SK-N-SH (cell line): ENCODE data around the gene SLC39A9. TPM values are rescaled to one million over a fixed set of nuclear protein-coding genes. Genes with fewer than 3 reads are reported as not detected.

Experiments
- CTCF ChIA-PET: fragments of 300-600, 350-600 bp; formaldehyde crosslinking; extraction: SDS; loops from one replicate; lab custom pipeline; 2021; lab: Yijun Ruan, JAX
- POLR2A ChIA-PET: fragments of 350-600 bp; sonication (Branson Sonifier 250); formaldehyde crosslinking; extraction: SDS; loops from one replicate; lab custom pipeline; 2020; ENCODE audit warnings: antibody characterized with exemption, inconsistent platforms; lab: Yijun Ruan, JAX
- DNase-seq: peaks from one replicate; pipeline ENCODE4 v3.0.0; 2012
- H2AFZ ChIP-seq: fragments of 200-600 bp; sonication (generic); 2 replicates; pipeline ENCODE4 v1.8.1; 2016; ENCODE audit warnings: antibody characterized with exemption, mild to moderate bottlenecking, low read depth
- H3F3A ChIP-seq: fragments of 200-600 bp; sonication (generic); replicated peaks from 2 replicates; pipeline ENCODE3; 2016; ENCODE audit warnings: antibody characterized with exemption, mild to moderate bottlenecking; ENCODE audit not compliant: insufficient read depth
- H3K27ac ChIP-seq, 2 experiments: fragments of 200-500 bp in 1 of 2; fragments of 200-600 bp in 1 of 2; sonication (Bioruptor generic) in 1 of 2; sonication (generic), shearing (Covaris generic) in 1 of 2; 2 replicates each; pipeline versions ENCODE4 v1.5.1 to v1.6.1; 2014 to 2016; ENCODE audit warnings: low read depth in 2 of 2, inconsistent platforms in 1 of 2, low read length in 1 of 2, mild to moderate bottlenecking in 1 of 2, mixed read lengths in 1 of 2
- H3K27me3 ChIP-seq: fragments of 200-600 bp; sonication (generic), shearing (Covaris generic); 2 replicates; pipeline ENCODE4 v1.6.1; 2016; ENCODE audit warnings: mixed run types; ENCODE audit not compliant: insufficient read depth
- H3K36me3 ChIP-seq, 2 experiments: fragments of 200-500 bp in 1 of 2; fragments of 200-600 bp in 1 of 2; sonication (Bioruptor generic) in 1 of 2; sonication (generic) in 1 of 2; replicated peaks in 1 of 2; 2 replicates each; pipeline versions ENCODE3 to v1.5.1; 2014 to 2016; ENCODE audit warnings: low read length in 1 of 2, mild to moderate bottlenecking in 1 of 2; ENCODE audit not compliant: insufficient read depth in 2 of 2, control insufficient read depth in 1 of 2
- H3K4me1 ChIP-seq, 2 experiments: fragments of 200-500 bp in 1 of 2; fragments of 200-600 bp in 1 of 2; sonication (Bioruptor generic) in 1 of 2; sonication (generic), shearing (Covaris generic) in 1 of 2; 2 replicates each; pipeline versions ENCODE4 v1.5.1 to v1.6.1; 2014 to 2016; ENCODE audit warnings: low read depth in 1 of 2, low read length in 1 of 2, mixed run types in 1 of 2; ENCODE audit not compliant: insufficient read depth in 2 of 2, control insufficient read depth in 1 of 2
- H3K4me2 ChIP-seq: fragments of 200-600 bp; sonication (generic), shearing (Covaris generic); 2 replicates; pipeline ENCODE4 v1.6.1; 2017; ENCODE audit warnings: mixed run types
- H3K4me3 ChIP-seq, 2 experiments: fragments of 200-500 bp in 1 of 2; fragments of 200-600 bp in 1 of 2; sonication (Bioruptor generic) in 1 of 2; sonication (generic), shearing (Covaris generic) in 1 of 2; 2 replicates each; pipeline versions ENCODE4 v1.5.1 to v1.8.1; 2014 to 2016; ENCODE audit warnings: low read depth in 2 of 2, inconsistent platforms in 1 of 2, low read length in 1 of 2, mild to moderate bottlenecking in 1 of 2, mixed read lengths in 1 of 2, moderate library complexity in 1 of 2
- H3K79me2 ChIP-seq: fragments of 200-600 bp; sonication (generic); 2 replicates; pipeline ENCODE4 v1.8.1; 2017; ENCODE audit warnings: mild to moderate bottlenecking; ENCODE audit not compliant: insufficient read depth
- H3K9ac ChIP-seq: fragments of 200-600 bp; sonication (generic); 2 replicates; pipeline ENCODE4 v1.6.1; 2017; ENCODE audit warnings: mixed run types
- H3K9me2 ChIP-seq: fragments of 200-600 bp; sonication (generic); 2 replicates; pipeline ENCODE4 v1.6.1; 2017; ENCODE audit warnings: mixed run types
- H3K9me3 ChIP-seq: fragments of 200-600 bp; sonication (generic); 2 replicates; pipeline ENCODE4 v1.6.1; 2017; ENCODE audit warnings: mixed run types, mild to moderate bottlenecking, moderate library complexity
- H4K20me1 ChIP-seq: fragments of 200-600 bp; sonication (generic); 2 replicates; pipeline ENCODE4 v1.6.1; 2017; ENCODE audit warnings: mild to moderate bottlenecking, mixed run types; ENCODE audit not compliant: insufficient read depth
- ELF1 ChIP-seq: IDR thresholded peaks from 2 replicates; pipeline ENCODE4 v1.4.0; 2012
- FOXM1 ChIP-seq: IDR thresholded peaks from 2 replicates; pipeline ENCODE4 v1.4.0; 2012; ENCODE audit warnings: low read depth, mild to moderate bottlenecking
- GABPA ChIP-seq: IDR thresholded peaks from 2 replicates; pipeline ENCODE4 v1.4.0; 2012; ENCODE audit warnings: low read depth, mild to moderate bottlenecking
- GATA2 ChIP-seq: sonication (generic); formaldehyde crosslinking; IDR thresholded peaks from 2 replicates; pipeline ENCODE4 v1.5.0; 2020; ENCODE audit warnings: mild to moderate bottlenecking, missing genetic modification reagents
- JUND ChIP-seq: IDR thresholded peaks from 2 replicates; pipeline ENCODE4 v1.4.0; 2012
- MAX ChIP-seq: IDR thresholded peaks from 2 replicates; pipeline ENCODE4 v1.4.0; 2012; ENCODE audit warnings: low read depth
- MXI1 ChIP-seq: IDR thresholded peaks from 2 replicates; pipeline ENCODE4 v1.6.1; 2012; ENCODE audit warnings: mild to moderate bottlenecking, low read depth, low read length, improper control_type of control experiment
- NFIC ChIP-seq: IDR thresholded peaks from 2 replicates; pipeline ENCODE4 v1.4.0; 2012; ENCODE audit warnings: borderline replicate concordance
- PBX3 ChIP-seq: IDR thresholded peaks from 2 replicates; pipeline ENCODE4; 2012
- SIN3A ChIP-seq: IDR thresholded peaks from 2 replicates; pipeline ENCODE4 v1.6.1; 2012; ENCODE audit warnings: low read depth, mild to moderate bottlenecking, low read length, moderate library complexity, borderline replicate concordance
- USF2 ChIP-seq: fragments of 150-350 bp; IDR thresholded peaks from 2 replicates; pipeline ENCODE4 v1.6.1; 2017; ENCODE audit warnings: antibody characterized with exemption, low read length, low read depth, borderline replicate concordance
- ZBTB33 ChIP-seq: IDR thresholded peaks from 2 replicates; pipeline ENCODE4 v1.4.0; 2012; ENCODE audit warnings: low read depth, borderline replicate concordance
- WGBS: methylation state at CpG from one replicate; pipeline ENCODE4 v1.1.6; 2017; ENCODE audit warnings: low lambda C conversion rate; 5-methylcytosine and 5-hydroxymethylcytosine counted together
- polyA plus RNA-seq, 3 experiments: library from polyadenylated mRNA; depleted of rRNA; stranded (reverse); fragments of >200 nt; gene quantifications; 2 replicates each; pipeline ENCODE4 v1.2.3, GENCODE V29; 2012

SLC39A9 gene
- polyA plus RNA-seq, 1 of the 3 experiments (the other 2 are of a cell fraction), result 39.8 TPM

GRCh38 chr14:69351385-69351784, 47.1 kb upstream of the SLC39A9 start:
- no peaks in the 10 kb centered on the region for H3K79me2 ChIP-seq
- no peaks in the 10 kb centered on the region for H3K27me3 ChIP-seq
- H3K36me3 ChIP-seq, result peaks cover 0 to 2% of the 10 kb centered on the region in 2 experiments
- WGBS, result 59% methylated on average over 3 of the region's 3 CpGs
- H3K9me3 ChIP-seq, result no peaks in the 10 kb centered on the region
- DNase-seq, result no peak
- H2AFZ ChIP-seq, result no peak overlapping the region
- H3K4me3 ChIP-seq, result no peak overlapping the region
- H3K4me2 ChIP-seq, result no peak overlapping the region
- no peak overlapping the region for H3K9ac ChIP-seq
- no peaks in the 10 kb centered on the region for H3K9me2 ChIP-seq
- peaks cover 3 to 4% of the 10 kb centered on the region in 2 experiments; a peak in 2 of 4 replicates for H3K4me1 ChIP-seq
- CTCF ChIA-PET, result interaction anchor here (2.9 kb wide), 1 partner anchor 11 kb away, joined by 13 read pairs; no protein-coding TSS in a partner anchor
- TF ChIP-seq ELF1 (no peak), JUND (no peak), GATA2 (CRISPR knock-in tag) (no peak)
- H3K27ac ChIP-seq, result no peak overlapping the region
- POLR2A ChIA-PET, result interaction anchor here (1.2 kb wide), 1 partner anchor 14 kb away, joined by 3 read pairs; no protein-coding TSS in a partner anchor
- no peaks in the 10 kb centered on the region for H3F3A ChIP-seq
- H4K20me1 ChIP-seq, result no peaks in the 10 kb centered on the region

- Histone ChIP-seq H3K9ac (no peak overlapping the region), H3K9me2 (no peaks in the 10 kb centered on the region), H3K27ac (no peak overlapping the region), H3K4me2 (no peak overlapping the region), H3K79me2 (no peaks in the 10 kb centered on the region), H3K27me3 (no peaks in the 10 kb centered on the region), H3K9me3 (no peaks in the 10 kb centered on the region), H3K36me3 (peaks cover 0 to 2% of the 10 kb centered on the region in 2 experiments), H4K20me1 (no peaks in the 10 kb centered on the region), H3F3A (no peaks in the 10 kb centered on the region), H3K4me1 (peaks cover 3 to 4% of the 10 kb centered on the region in 2 experiments; a peak in 2 of 4 replicates), H2AFZ (no peak overlapping the region), H3K4me3 (no peak overlapping the region)
- POLR2A ChIA-PET, result no interaction called here
- CTCF ChIA-PET, result interaction anchor here (1.4 to 2.9 kb wide), 2 partner anchors 11 to 91 kb away, joined by 3 to 13 read pairs; no protein-coding TSS in a partner anchor
- 82% methylated on average over 4 of the region's 5 CpGs for WGBS
- no peak for DNase-seq
- no peak for TF ChIP-seq ELF1
- no peak for TF ChIP-seq SIN3A
- TF ChIP-seq PBX3, result no peak
- TF ChIP-seq MXI1, result no peak
- TF ChIP-seq GATA2 (CRISPR knock-in tag), result no peak
- TF ChIP-seq MAX, result no peak
- TF ChIP-seq FOXM1, result no peak
- no peak for TF ChIP-seq USF2
- TF ChIP-seq GABPA, result no peak
- TF ChIP-seq ZBTB33, result no peak
- TF ChIP-seq NFIC, result no peak
- TF ChIP-seq JUND, result no peak
Measured at GRCh38 chr14:69351911-69352310, 46.6 kb upstream of the SLC39A9 start.
